ENCODE data around the gene SMC6.
A peak's percentile ranks its signal among the peaks of the same experiment; 100 is the strongest.

SMC6 gene

GRCh38 chr2:17660219-17660618 is 93.4 kb downstream of the SMC6 start:
- Histone ChIP-seq H3K4me1 (ENCODE audit: insufficient read depth, low read length) (no peaks in the 10 kb centered on the region), H3K4me3 (ENCODE audit: low read length) (no peak overlapping the region), H3K9me3 (ENCODE audit: insufficient read depth, low read depth, low read length) (no peaks in the 10 kb centered on the region), H3K36me3 (ENCODE audit: insufficient read depth, low read depth, low read length) (peaks cover 47% of the 10 kb centered on the region), H3K27me3 (ENCODE audit: insufficient read depth, low read length) (no peaks in the 10 kb centered on the region), H3K9ac (ENCODE audit: low read depth, low read length) (no peak overlapping the region), H3K27ac (ENCODE audit: low read length) (no peak overlapping the region)

GRCh38 chr2:17658251-17658843 is 95.3 kb downstream of the SMC6 start:
- Histone ChIP-seq H3K36me3 (ENCODE audit: insufficient read depth, low read depth, low read length) (peaks cover 35% of the 10 kb centered on the region), H3K9me3 (ENCODE audit: insufficient read depth, low read depth, low read length) (no peaks in the 10 kb centered on the region), H3K4me1 (ENCODE audit: insufficient read depth, low read length) (no peaks in the 10 kb centered on the region), H3K9ac (ENCODE audit: low read depth, low read length) (no peak overlapping the region), H3K4me3 (ENCODE audit: low read length) (no peak overlapping the region), H3K27ac (ENCODE audit: low read length) (no peak overlapping the region), H3K27me3 (ENCODE audit: insufficient read depth, low read length) (no peaks in the 10 kb centered on the region)

GRCh38 chr2:17657759-17658158 is 95.9 kb downstream of the SMC6 start:
- Histone ChIP-seq H3K9ac (ENCODE audit: low read depth, low read length) (no peak overlapping the region), H3K36me3 (ENCODE audit: insufficient read depth, low read depth, low read length) (peaks cover 34% of the 10 kb centered on the region), H3K27me3 (ENCODE audit: insufficient read depth, low read length) (no peaks in the 10 kb centered on the region), H3K27ac (ENCODE audit: low read length) (no peak overlapping the region), H3K4me3 (ENCODE audit: low read length) (no peak overlapping the region), H3K4me1 (ENCODE audit: insufficient read depth, low read length) (no peaks in the 10 kb centered on the region; the same call in 1 of the 2 replicates), H3K9me3 (ENCODE audit: insufficient read depth, low read depth, low read length) (no peaks in the 10 kb centered on the region)

- no peak overlapping the region for H3K27ac ChIP-seq (ENCODE audit: low read length)
- H3K4me1 ChIP-seq (ENCODE audit: insufficient read depth, low read length): peaks cover 3% of the 10 kb centered on the region; the same call in 1 of the 2 replicates
- H3K4me3 ChIP-seq (ENCODE audit: low read length): no peak overlapping the region
- no peaks in the 10 kb centered on the region for H3K9me3 ChIP-seq (ENCODE audit: insufficient read depth, low read depth, low read length)
- H3K27me3 ChIP-seq (ENCODE audit: insufficient read depth, low read length): no peaks in the 10 kb centered on the region
- no peak overlapping the region for H3K9ac ChIP-seq (ENCODE audit: low read depth, low read length)
- peaks cover 40% of the 10 kb centered on the region; the same call in 1 of the 2 replicates for H3K36me3 ChIP-seq (ENCODE audit: insufficient read depth, low read depth, low read length)
Measured at GRCh38 chr2:17652681-17653394, 100.8 kb downstream of the SMC6 start.

GRCh38 chr2:17649026-17649425 is 104.6 kb downstream of the SMC6 start:
- no peak overlapping the region for H3K27ac ChIP-seq (ENCODE audit: low read length)
- no peaks in the 10 kb centered on the region for H3K9me3 ChIP-seq (ENCODE audit: insufficient read depth, low read depth, low read length)
- H3K9ac ChIP-seq (ENCODE audit: low read depth, low read length): no peak overlapping the region
- peaks cover 22% of the 10 kb centered on the region; the same call in 1 of the 2 replicates for H3K36me3 ChIP-seq (ENCODE audit: insufficient read depth, low read depth, low read length)
- no peaks in the 10 kb centered on the region for H3K27me3 ChIP-seq (ENCODE audit: insufficient read depth, low read length)
- peaks cover 3% of the 10 kb centered on the region for H3K4me1 ChIP-seq (ENCODE audit: insufficient read depth, low read length)
- no peak overlapping the region for H3K4me3 ChIP-seq (ENCODE audit: low read length)

- Histone ChIP-seq H3K9ac (ENCODE audit: low read depth, low read length) (no peak overlapping the region), H3K4me1 (ENCODE audit: insufficient read depth, low read length) (peaks cover 3% of the 10 kb centered on the region), H3K36me3 (ENCODE audit: insufficient read depth, low read depth, low read length) (peaks cover 22% of the 10 kb centered on the region; the same call in 1 of the 2 replicates), H3K27me3 (ENCODE audit: insufficient read depth, low read length) (no peaks in the 10 kb centered on the region), H3K27ac (ENCODE audit: low read length) (no peak overlapping the region), H3K4me3 (ENCODE audit: low read length) (no peak overlapping the region), H3K9me3 (ENCODE audit: insufficient read depth, low read depth, low read length) (no peaks in the 10 kb centered on the region)
Measured at GRCh38 chr2:17648581-17648980, 105.0 kb downstream of the SMC6 start.

- Histone ChIP-seq H3K4me1 (ENCODE audit: insufficient read depth, low read length) (no peaks in the 10 kb centered on the region; the same call in 1 of the 2 replicates), H3K9ac (ENCODE audit: low read depth, low read length) (no peak overlapping the region), H3K9me3 (ENCODE audit: insufficient read depth, low read depth, low read length) (no peaks in the 10 kb centered on the region), H3K27ac (ENCODE audit: low read length) (no peak overlapping the region), H3K4me3 (ENCODE audit: low read length) (no peak overlapping the region), H3K36me3 (ENCODE audit: insufficient read depth, low read depth, low read length) (peaks cover 16% of the 10 kb centered on the region; the same call in 1 of the 2 replicates), H3K27me3 (ENCODE audit: insufficient read depth, low read length) (no peaks in the 10 kb centered on the region)
Measured at GRCh38 chr2:17646838-17647701, 106.5 kb downstream of the SMC6 start.

GRCh38 chr2:17646081-17646554 is 107.5 kb downstream of the SMC6 start:
- no peak overlapping the region for H3K4me3 ChIP-seq (ENCODE audit: low read length)
- no peaks in the 10 kb centered on the region; the same call in 1 of the 2 replicates for H3K4me1 ChIP-seq (ENCODE audit: insufficient read depth, low read length)
- H3K27me3 ChIP-seq (ENCODE audit: insufficient read depth, low read length): no peaks in the 10 kb centered on the region
- peaks cover 13% of the 10 kb centered on the region; the same call in 1 of the 2 replicates for H3K36me3 ChIP-seq (ENCODE audit: insufficient read depth, low read depth, low read length)
- H3K27ac ChIP-seq (ENCODE audit: low read length): no peak overlapping the region
- H3K9ac ChIP-seq (ENCODE audit: low read depth, low read length): no peak overlapping the region
- no peaks in the 10 kb centered on the region for H3K9me3 ChIP-seq (ENCODE audit: insufficient read depth, low read depth, low read length)

GRCh38 chr2:17644997-17645720 is 108.5 kb downstream of the SMC6 start:
- H3K4me1 ChIP-seq (ENCODE audit: insufficient read depth, low read length): no peaks in the 10 kb centered on the region; the same call in 1 of the 2 replicates
- H3K9ac ChIP-seq (ENCODE audit: low read depth, low read length): no peak overlapping the region
- H3K9me3 ChIP-seq (ENCODE audit: insufficient read depth, low read depth, low read length): no peaks in the 10 kb centered on the region
- H3K27ac ChIP-seq (ENCODE audit: low read length): no peak overlapping the region
- no peak overlapping the region for H3K4me3 ChIP-seq (ENCODE audit: low read length)
- peaks cover 6% of the 10 kb centered on the region; the same call in 1 of the 2 replicates for H3K36me3 ChIP-seq (ENCODE audit: insufficient read depth, low read depth, low read length)
- no peaks in the 10 kb centered on the region for H3K27me3 ChIP-seq (ENCODE audit: insufficient read depth, low read length)

GRCh38 chr2:17643031-17643615 is 110.5 kb downstream of the SMC6 start:
- no peak overlapping the region for H3K9ac ChIP-seq (ENCODE audit: low read depth, low read length)

GRCh38 chr2:17640406-17640805 is 113.2 kb downstream of the SMC6 start:
- no peaks in the 10 kb centered on the region for H3K9me3 ChIP-seq (ENCODE audit: insufficient read depth, low read depth, low read length)
- no peaks in the 10 kb centered on the region for H3K27me3 ChIP-seq (ENCODE audit: insufficient read depth, low read length)
- no peak overlapping the region for H3K27ac ChIP-seq (ENCODE audit: low read length)
- H3K4me1 ChIP-seq (ENCODE audit: insufficient read depth, low read length): no peaks in the 10 kb centered on the region; the same call in 1 of the 2 replicates
- H3K4me3 ChIP-seq (ENCODE audit: low read length): no peak overlapping the region
- no peaks in the 10 kb centered on the region for H3K36me3 ChIP-seq (ENCODE audit: insufficient read depth, low read depth, low read length)
- H3K9ac ChIP-seq (ENCODE audit: low read depth, low read length): no peak overlapping the region

More at GRCh38 chr2:17643031-17643615, 110.5 kb downstream of the SMC6 start:
- H3K36me3 ChIP-seq (ENCODE audit: insufficient read depth, low read depth, low read length): no peaks in the 10 kb centered on the region
- H3K9me3 ChIP-seq (ENCODE audit: insufficient read depth, low read depth, low read length): no peaks in the 10 kb centered on the region
- no peaks in the 10 kb centered on the region for H3K27me3 ChIP-seq (ENCODE audit: insufficient read depth, low read length)
- H3K4me3 ChIP-seq (ENCODE audit: low read length): no peak overlapping the region
- no peaks in the 10 kb centered on the region; the same call in 1 of the 2 replicates for H3K4me1 ChIP-seq (ENCODE audit: insufficient read depth, low read length)
- peak overlapping the region; percentile 43 for H3K27ac ChIP-seq (ENCODE audit: low read length)
